ENCODE results near the gene FASTK. TPM values are rescaled to one million over a fixed set of nuclear protein-coding genes. Genes with fewer than 3 reads are reported as not detected.

FASTK gene
- total RNA-seq, 1 donor from 2014 or later: 97.6 TPM

- H3K9me3 Mint-ChIP-seq: no peaks in the 10 kb centered on the region
- peak overlapping the region; percentile 63 for H3K4me3 Mint-ChIP-seq
- peaks cover under 1% of the 10 kb centered on the region for H3K36me3 Mint-ChIP-seq
- peaks cover 28% of the 10 kb centered on the region for H3K4me1 Mint-ChIP-seq
- H3K27ac Mint-ChIP-seq: peak overlapping the region; percentile 95
- peak in 1 of 2 experiments; percentile 49 for DNase-seq (ENCODE audit: low spot score in 2 of 2, unreplicated experiment in 2 of 2)
- no peak for TF ChIP-seq CTCF (IDR thresholded peaks at IDR 0.05; ENCODE audit: unreplicated experiment)
- H3K27me3 Mint-ChIP-seq (ENCODE audit: low read depth): no peaks in the 10 kb centered on the region
Observed at GRCh38 chr7:151113344-151114150, 32.9 kb upstream of the FASTK start.

- no peaks in the 10 kb centered on the region for H3K27me3 Mint-ChIP-seq (ENCODE audit: low read depth)
- DNase-seq (ENCODE audit: low spot score in 2 of 2, unreplicated experiment in 2 of 2): peak in 1 of 2 experiments; percentile 83
Observed at GRCh38 chr7:151110941-151111645, 30.5 kb upstream of the FASTK start.

GRCh38 chr7:151110236-151110940, 29.8 kb upstream of the FASTK start:
- Mint-ChIP-seq H3K27me3 (ENCODE audit: low read depth) (no peaks in the 10 kb centered on the region), H3K36me3 (no peaks in the 10 kb centered on the region), H3K4me3 (no peak overlapping the region), H3K27ac (no peak overlapping the region), H3K4me1 (peaks cover 26% of the 10 kb centered on the region), H3K9me3 (no peaks in the 10 kb centered on the region)
- TF ChIP-seq CTCF (IDR thresholded peaks at IDR 0.05; ENCODE audit: unreplicated experiment): no peak
- DNase-seq (ENCODE audit: low spot score in 2 of 2, unreplicated experiment in 2 of 2): no peak

More at GRCh38 chr7:151110941-151111645, 30.5 kb upstream of the FASTK start:
- H3K36me3 Mint-ChIP-seq: no peaks in the 10 kb centered on the region
- TF ChIP-seq CTCF (IDR thresholded peaks at IDR 0.05; ENCODE audit: unreplicated experiment): peak; percentile 85
- no peak overlapping the region for H3K4me3 Mint-ChIP-seq
- no peaks in the 10 kb centered on the region for H3K9me3 Mint-ChIP-seq
- no peak overlapping the region for H3K27ac Mint-ChIP-seq
- peaks cover 26% of the 10 kb centered on the region for H3K4me1 Mint-ChIP-seq

GRCh38 chr7:151109094-151110048, 28.8 kb upstream of the FASTK start:
- Mint-ChIP-seq H3K27ac (no peak overlapping the region), H3K4me1 (peaks cover 34% of the 10 kb centered on the region), H3K4me3 (no peak overlapping the region), H3K36me3 (no peaks in the 10 kb centered on the region), H3K27me3 (ENCODE audit: low read depth) (no peaks in the 10 kb centered on the region), H3K9me3 (no peaks in the 10 kb centered on the region)
- DNase-seq (ENCODE audit: low spot score in 2 of 2, unreplicated experiment in 2 of 2): no peak
- TF ChIP-seq CTCF (IDR thresholded peaks at IDR 0.05; ENCODE audit: unreplicated experiment): no peak

- no peak for TF ChIP-seq CTCF (IDR thresholded peaks at IDR 0.05; ENCODE audit: unreplicated experiment)
Observed at GRCh38 chr7:151107882-151108281, 27.3 kb upstream of the FASTK start.

More at GRCh38 chr7:151107882-151108281, 27.3 kb upstream of the FASTK start:
- Mint-ChIP-seq H3K27me3 (ENCODE audit: low read depth) (no peaks in the 10 kb centered on the region), H3K4me3 (no peak overlapping the region), H3K9me3 (no peaks in the 10 kb centered on the region), H3K36me3 (no peaks in the 10 kb centered on the region), H3K27ac (no peak overlapping the region), H3K4me1 (peaks cover 22% of the 10 kb centered on the region)
- no peak for DNase-seq (ENCODE audit: low spot score in 2 of 2, unreplicated experiment in 2 of 2)
